ENCODE data around the gene DRAP1. TPM values are rescaled to one million over a fixed set of nuclear protein-coding genes. Genes with fewer than 3 reads are reported as not detected.
A peak's percentile ranks its signal among the peaks of the same experiment; 100 is the strongest.

DRAP1 gene
- total RNA-seq, 1 donor from 2014 or later = 169 TPM

DNA sequence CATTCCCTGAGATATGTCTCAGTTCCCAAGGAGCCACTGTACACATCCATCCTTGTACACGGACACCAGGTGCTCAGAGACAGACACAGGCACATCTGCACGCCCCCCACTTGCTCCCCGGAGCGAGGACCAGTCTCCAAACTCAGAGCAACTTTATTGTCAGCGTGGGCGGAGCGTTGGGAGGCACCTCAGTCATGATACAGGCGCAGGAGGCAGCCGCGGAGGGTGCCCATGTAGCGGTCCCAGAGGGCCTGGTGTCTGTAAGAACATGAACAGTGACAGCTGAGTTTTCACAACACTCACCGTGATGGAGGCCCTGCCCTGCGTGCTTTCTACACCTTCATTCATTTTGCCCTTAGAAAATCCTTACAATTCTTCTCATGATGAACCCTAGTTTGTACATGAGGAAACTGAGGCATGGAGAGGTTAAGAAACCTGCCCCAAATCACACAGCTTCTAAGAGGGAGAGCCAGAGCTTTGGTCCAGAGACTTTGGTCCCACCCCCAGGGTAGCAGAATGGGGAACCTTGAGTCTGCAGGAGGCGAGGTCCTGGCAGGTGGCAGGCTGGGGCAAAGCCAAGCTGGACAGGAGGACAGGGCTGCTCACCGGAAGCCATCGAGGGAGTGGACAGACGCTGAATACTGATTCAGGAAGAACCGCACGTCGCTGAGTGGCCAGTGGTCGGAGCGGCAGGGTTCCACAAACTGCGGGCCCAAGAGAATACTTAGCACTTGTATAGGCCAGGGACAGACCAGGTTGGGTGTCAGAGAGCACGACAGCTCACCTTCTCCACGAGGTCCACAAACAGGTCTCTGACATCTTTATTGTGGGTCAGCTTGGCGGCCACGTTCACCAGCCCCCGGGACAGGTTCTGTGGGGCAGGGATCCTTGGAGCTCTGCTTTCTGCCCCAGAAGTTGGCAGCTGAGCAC, 35.2 kb upstream of the DRAP1 start:
- H4K20me1 ChIP-seq (ENCODE audit: insufficient read depth, low read length) = peaks cover 41% of the 10 kb centered on the region
- H3K79me2 ChIP-seq (ENCODE audit: insufficient read depth, low read length) = peaks cover 36% of the 10 kb centered on the region
- H3K9me3 ChIP-seq (ENCODE audit: insufficient read depth, low read depth, low read length) = no peaks in the 10 kb centered on the region
- H2AFZ ChIP-seq (ENCODE audit: low read depth, low read length) = no peak overlapping the region
- peaks cover 35% of the 10 kb centered on the region for H3K4me1 ChIP-seq (ENCODE audit: insufficient read depth, low read length)
- H3K27ac ChIP-seq (ENCODE audit: low read depth, low read length) = no peak overlapping the region
- H3K36me3 ChIP-seq (ENCODE audit: insufficient read depth, low read length) = peaks cover 14% of the 10 kb centered on the region
- Mint-ChIP-seq H3K9me3 (ENCODE audit: unreplicated experiment) (no peaks in the 10 kb centered on the region), H3K27me3 (ENCODE audit: low read depth, unreplicated experiment) (no peaks in the 10 kb centered on the region), H3K36me3 (ENCODE audit: low read depth, unreplicated experiment) (peaks cover 14% of the 10 kb centered on the region), H3K27ac (ENCODE audit: unreplicated experiment) (peak overlapping the region; percentile 27), H3K4me1 (ENCODE audit: low read depth, unreplicated experiment) (peaks cover 13% of the 10 kb centered on the region), H3K4me3 (ENCODE audit: unreplicated experiment) (peak overlapping the region; percentile 34)
- H3K9ac ChIP-seq (ENCODE audit: low read length) = no peak overlapping the region
- DNase-seq (ENCODE audit: low read depth) (no peak), FAIRE-seq (no peak)
- TF ChIP-seq, protein P1, sequence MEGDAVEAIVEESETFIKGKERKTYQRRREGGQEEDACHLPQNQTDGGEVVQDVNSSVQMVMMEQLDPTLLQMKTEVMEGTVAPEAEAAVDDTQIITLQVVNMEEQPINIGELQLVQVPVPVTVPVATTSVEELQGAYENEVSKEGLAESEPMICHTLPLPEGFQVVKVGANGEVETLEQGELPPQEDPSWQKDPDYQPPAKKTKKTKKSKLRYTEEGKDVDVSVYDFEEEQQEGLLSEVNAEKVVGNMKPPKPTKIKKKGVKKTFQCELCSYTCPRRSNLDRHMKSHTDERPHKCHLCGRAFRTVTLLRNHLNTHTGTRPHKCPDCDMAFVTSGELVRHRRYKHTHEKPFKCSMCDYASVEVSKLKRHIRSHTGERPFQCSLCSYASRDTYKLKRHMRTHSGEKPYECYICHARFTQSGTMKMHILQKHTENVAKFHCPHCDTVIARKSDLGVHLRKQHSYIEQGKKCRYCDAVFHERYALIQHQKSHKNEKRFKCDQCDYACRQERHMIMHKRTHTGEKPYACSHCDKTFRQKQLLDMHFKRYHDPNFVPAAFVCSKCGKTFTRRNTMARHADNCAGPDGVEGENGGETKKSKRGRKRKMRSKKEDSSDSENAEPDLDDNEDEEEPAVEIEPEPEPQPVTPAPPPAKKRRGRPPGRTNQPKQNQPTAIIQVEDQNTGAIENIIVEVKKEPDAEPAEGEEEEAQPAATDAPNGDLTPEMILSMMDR (IDR thresholded peaks at IDR 0.05; ENCODE audit: insufficient read depth, low read depth, low read length) = no peak
- TF ChIP-seq EZH2 (IDR thresholded peaks at IDR 0.05; ENCODE audit: insufficient read depth, low read length) = no peak
- H3K4me2 ChIP-seq (ENCODE audit: low read length) = no peak overlapping the region
- H3K4me3 ChIP-seq (ENCODE audit: insufficient read depth, low read depth, low read length) = no peak overlapping the region
- no peaks in the 10 kb centered on the region for H3K27me3 ChIP-seq (ENCODE audit: insufficient read depth, low read length)

DNA sequence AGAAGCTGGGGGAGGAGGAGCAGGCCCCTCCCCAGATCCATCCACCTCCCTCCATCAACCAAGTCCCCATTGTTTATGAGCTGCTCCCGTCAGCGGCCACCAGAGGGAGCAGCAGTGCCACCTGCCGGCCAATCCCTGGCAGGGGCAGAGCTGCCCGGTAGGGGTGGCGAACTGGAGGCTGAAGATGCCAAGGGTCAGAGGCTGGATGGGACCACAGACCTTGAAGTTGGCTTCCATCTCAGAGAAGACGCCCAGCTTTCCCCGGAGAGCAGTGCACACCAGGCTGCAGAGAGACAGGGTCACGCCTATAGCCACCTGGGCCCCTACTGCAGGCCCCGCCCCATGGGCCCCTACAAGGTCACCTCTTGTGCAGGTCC, 34.5 kb upstream of the DRAP1 start:
- Histone ChIP-seq H2AFZ (ENCODE audit: low read depth, low read length) (no peak overlapping the region), H3K9ac (ENCODE audit: low read length) (no peak overlapping the region), H3K27me3 (ENCODE audit: insufficient read depth, low read length) (no peaks in the 10 kb centered on the region), H3K4me3 (ENCODE audit: insufficient read depth, low read depth, low read length) (no peak overlapping the region), H3K36me3 (ENCODE audit: insufficient read depth, low read length) (peaks cover 14% of the 10 kb centered on the region), H3K27ac (ENCODE audit: low read depth, low read length) (no peak overlapping the region), H4K20me1 (ENCODE audit: insufficient read depth, low read length) (peaks cover 41% of the 10 kb centered on the region), H3K4me2 (ENCODE audit: low read length) (no peak overlapping the region), H3K79me2 (ENCODE audit: insufficient read depth, low read length) (peaks cover 36% of the 10 kb centered on the region), H3K9me3 (ENCODE audit: insufficient read depth, low read depth, low read length) (no peaks in the 10 kb centered on the region), H3K4me1 (ENCODE audit: insufficient read depth, low read length) (peaks cover 40% of the 10 kb centered on the region)
- Mint-ChIP-seq H3K9me3 (ENCODE audit: unreplicated experiment) (no peaks in the 10 kb centered on the region), H3K27me3 (ENCODE audit: low read depth, unreplicated experiment) (no peaks in the 10 kb centered on the region), H3K27ac (ENCODE audit: unreplicated experiment) (peak overlapping the region; percentile 27), H3K36me3 (ENCODE audit: low read depth, unreplicated experiment) (peaks cover 14% of the 10 kb centered on the region), H3K4me1 (ENCODE audit: low read depth, unreplicated experiment) (peaks cover 16% of the 10 kb centered on the region), H3K4me3 (ENCODE audit: unreplicated experiment) (no peak overlapping the region)
- no peak for FAIRE-seq
- DNase-seq (ENCODE audit: low read depth) = no peak
- no peak for TF ChIP-seq EZH2 (IDR thresholded peaks at IDR 0.05; ENCODE audit: insufficient read depth, low read length)
- TF ChIP-seq, protein P1 (IDR thresholded peaks at IDR 0.05; ENCODE audit: insufficient read depth, low read depth, low read length) = peak; percentile 89

DNA sequence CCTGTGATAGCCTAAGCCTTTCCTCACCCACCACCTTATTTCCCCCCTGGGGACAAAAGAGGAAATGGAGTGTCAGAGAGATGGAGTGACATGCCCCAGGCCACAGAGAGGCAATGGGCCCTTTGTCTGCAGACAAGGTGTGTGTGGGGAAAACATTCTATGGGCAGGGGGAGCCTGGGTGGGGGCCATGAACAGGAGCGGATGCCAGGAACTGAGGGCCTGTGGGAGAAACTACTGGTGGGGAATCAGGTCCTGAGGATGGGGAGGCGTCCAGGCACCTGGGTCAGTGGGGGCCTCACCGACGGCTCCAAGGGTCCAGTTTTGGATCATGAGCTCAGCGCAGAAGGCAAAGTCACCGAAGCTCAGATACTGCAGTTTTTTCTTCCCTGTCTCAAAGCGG, 34.0 kb upstream of the DRAP1 start:
- Histone ChIP-seq H2AFZ (ENCODE audit: low read depth, low read length) (no peak overlapping the region), H3K27me3 (ENCODE audit: insufficient read depth, low read length) (no peaks in the 10 kb centered on the region), H3K9me3 (ENCODE audit: insufficient read depth, low read depth, low read length) (no peaks in the 10 kb centered on the region), H3K4me3 (ENCODE audit: insufficient read depth, low read depth, low read length) (no peak overlapping the region), H4K20me1 (ENCODE audit: insufficient read depth, low read length) (peaks cover 41% of the 10 kb centered on the region), H3K79me2 (ENCODE audit: insufficient read depth, low read length) (peaks cover 36% of the 10 kb centered on the region), H3K27ac (ENCODE audit: low read depth, low read length) (no peak overlapping the region), H3K36me3 (ENCODE audit: insufficient read depth, low read length) (peaks cover 14% of the 10 kb centered on the region), H3K4me1 (ENCODE audit: insufficient read depth, low read length) (peaks cover 46% of the 10 kb centered on the region), H3K9ac (ENCODE audit: low read length) (no peak overlapping the region), H3K4me2 (ENCODE audit: low read length) (no peak overlapping the region)
- Mint-ChIP-seq H3K27me3 (ENCODE audit: low read depth, unreplicated experiment) (no peaks in the 10 kb centered on the region), H3K4me3 (ENCODE audit: unreplicated experiment) (no peak overlapping the region), H3K9me3 (ENCODE audit: unreplicated experiment) (no peaks in the 10 kb centered on the region), H3K36me3 (ENCODE audit: low read depth, unreplicated experiment) (peaks cover 14% of the 10 kb centered on the region), H3K27ac (ENCODE audit: unreplicated experiment) (no peak overlapping the region), H3K4me1 (ENCODE audit: low read depth, unreplicated experiment) (peaks cover 22% of the 10 kb centered on the region)
- FAIRE-seq (no peak), DNase-seq (ENCODE audit: low read depth) (no peak)
- TF ChIP-seq, protein P1 (IDR thresholded peaks at IDR 0.05; ENCODE audit: insufficient read depth, low read depth, low read length) = no peak
- TF ChIP-seq EZH2 (IDR thresholded peaks at IDR 0.05; ENCODE audit: insufficient read depth, low read length) = no peak
